ENCODE data around the gene C21orf58. TPM values are rescaled to one million over a fixed set of nuclear protein-coding genes. Genes with fewer than 3 reads are reported as not detected.

C21orf58 gene
- total RNA-seq, 1 donor from 2014 or later = 36.6 TPM

- Mint-ChIP-seq H3K4me1 (ENCODE audit: unreplicated experiment) (peaks cover 4% of the 10 kb centered on the region), H3K4me3 (no peak overlapping the region), H3K27ac (no peak overlapping the region), H3K27me3 (no peaks in the 10 kb centered on the region), H3K36me3 (peaks cover 16% of the 10 kb centered on the region), H3K9me3 (no peaks in the 10 kb centered on the region)
- DNase-seq (ENCODE audit: extremely low spot score, unreplicated experiment) = no peak
- TF ChIP-seq CTCF (conservative IDR thresholded peaks at IDR 0.05) = no peak
Observed at GRCh38 chr21:46356494-46357334, 33.0 kb upstream of the C21orf58 start.

- no peak overlapping the region for H3K27ac Mint-ChIP-seq
- H3K4me3 Mint-ChIP-seq = no peak overlapping the region
- H3K9me3 Mint-ChIP-seq = no peaks in the 10 kb centered on the region
- no peaks in the 10 kb centered on the region for H3K4me1 Mint-ChIP-seq (ENCODE audit: unreplicated experiment)
- no peak for TF ChIP-seq CTCF (conservative IDR thresholded peaks at IDR 0.05)
- no peak for DNase-seq (ENCODE audit: extremely low spot score, unreplicated experiment)
- H3K27me3 Mint-ChIP-seq = no peaks in the 10 kb centered on the region
- peaks cover 17% of the 10 kb centered on the region for H3K36me3 Mint-ChIP-seq
Observed at GRCh38 chr21:46356005-46356338, 32.3 kb upstream of the C21orf58 start.

- Mint-ChIP-seq H3K36me3 (peaks cover 12% of the 10 kb centered on the region), H3K27me3 (no peaks in the 10 kb centered on the region), H3K9me3 (no peaks in the 10 kb centered on the region), H3K4me1 (ENCODE audit: unreplicated experiment) (no peaks in the 10 kb centered on the region), H3K4me3 (no peak overlapping the region), H3K27ac (no peak overlapping the region)
- no peak for TF ChIP-seq CTCF (conservative IDR thresholded peaks at IDR 0.05)
- no peak for DNase-seq (ENCODE audit: extremely low spot score, unreplicated experiment)
Observed at GRCh38 chr21:46355161-46356004, 31.7 kb upstream of the C21orf58 start.

- Mint-ChIP-seq H3K4me1 (ENCODE audit: unreplicated experiment) (no peaks in the 10 kb centered on the region), H3K27ac (no peak overlapping the region), H3K4me3 (no peak overlapping the region), H3K36me3 (peaks cover 12% of the 10 kb centered on the region), H3K27me3 (no peaks in the 10 kb centered on the region), H3K9me3 (no peaks in the 10 kb centered on the region)
- TF ChIP-seq CTCF (conservative IDR thresholded peaks at IDR 0.05) = no peak
- DNase-seq (ENCODE audit: extremely low spot score, unreplicated experiment) = no peak
Observed at GRCh38 chr21:46354518-46354917, 30.8 kb upstream of the C21orf58 start.

- Mint-ChIP-seq H3K4me1 (ENCODE audit: unreplicated experiment) (no peaks in the 10 kb centered on the region), H3K36me3 (peaks cover 12% of the 10 kb centered on the region), H3K27me3 (no peaks in the 10 kb centered on the region), H3K4me3 (no peak overlapping the region), H3K9me3 (no peaks in the 10 kb centered on the region), H3K27ac (no peak overlapping the region)
- no peak for DNase-seq (ENCODE audit: extremely low spot score, unreplicated experiment)
- TF ChIP-seq CTCF (conservative IDR thresholded peaks at IDR 0.05) = no peak
Observed at GRCh38 chr21:46354046-46354445, 30.4 kb upstream of the C21orf58 start.
